ENCODE measurements around the gene HNRNPH1.

Gene HNRNPH1

GRCh38 chr5:179601871-179602625, 21.4 kb downstream of the HNRNPH1 start:
- no peaks in the 10 kb centered on the region for H3K27me3 ChIP-seq (ENCODE audit: insufficient read depth, low read length, poor library complexity, severe bottlenecking)
- no peaks in the 10 kb centered on the region for H3K79me2 ChIP-seq (ENCODE audit: insufficient read depth, low read length)
- H3K9ac ChIP-seq (ENCODE audit: low read depth, low read length, poor library complexity, severe bottlenecking): no peak overlapping the region
- H3K9me3 ChIP-seq (ENCODE audit: insufficient read depth, low read depth, low read length): no peaks in the 10 kb centered on the region
- no peaks in the 10 kb centered on the region for H3F3A ChIP-seq (ENCODE audit: low read depth)
- TF ChIP-seq, protein P1, sequence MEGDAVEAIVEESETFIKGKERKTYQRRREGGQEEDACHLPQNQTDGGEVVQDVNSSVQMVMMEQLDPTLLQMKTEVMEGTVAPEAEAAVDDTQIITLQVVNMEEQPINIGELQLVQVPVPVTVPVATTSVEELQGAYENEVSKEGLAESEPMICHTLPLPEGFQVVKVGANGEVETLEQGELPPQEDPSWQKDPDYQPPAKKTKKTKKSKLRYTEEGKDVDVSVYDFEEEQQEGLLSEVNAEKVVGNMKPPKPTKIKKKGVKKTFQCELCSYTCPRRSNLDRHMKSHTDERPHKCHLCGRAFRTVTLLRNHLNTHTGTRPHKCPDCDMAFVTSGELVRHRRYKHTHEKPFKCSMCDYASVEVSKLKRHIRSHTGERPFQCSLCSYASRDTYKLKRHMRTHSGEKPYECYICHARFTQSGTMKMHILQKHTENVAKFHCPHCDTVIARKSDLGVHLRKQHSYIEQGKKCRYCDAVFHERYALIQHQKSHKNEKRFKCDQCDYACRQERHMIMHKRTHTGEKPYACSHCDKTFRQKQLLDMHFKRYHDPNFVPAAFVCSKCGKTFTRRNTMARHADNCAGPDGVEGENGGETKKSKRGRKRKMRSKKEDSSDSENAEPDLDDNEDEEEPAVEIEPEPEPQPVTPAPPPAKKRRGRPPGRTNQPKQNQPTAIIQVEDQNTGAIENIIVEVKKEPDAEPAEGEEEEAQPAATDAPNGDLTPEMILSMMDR (conservative IDR thresholded peaks at IDR 0.05; ENCODE audit: low read length): no peak
- no peak for TF ChIP-seq EZH2phosphoT487 (IDR thresholded peaks at IDR 0.05; ENCODE audit: borderline replicate concordance)
- no peak overlapping the region for H3K4me2 ChIP-seq (ENCODE audit: low read depth, low read length, poor library complexity, severe bottlenecking)
- H4K20me1 ChIP-seq (ENCODE audit: insufficient read depth, low read length, poor library complexity, severe bottlenecking): no peaks in the 10 kb centered on the region
- H3K9me2 ChIP-seq (replicated peaks; ENCODE audit: low read depth, low read length): no peaks in the 10 kb centered on the region
- H2AFZ ChIP-seq (ENCODE audit: low read length): no peak overlapping the region
- no peak overlapping the region for H3K4me3 ChIP-seq (ENCODE audit: low read length, poor library complexity, severe bottlenecking)
- H3K4me1 ChIP-seq (ENCODE audit: insufficient read depth, low read length, poor library complexity, severe bottlenecking): no peaks in the 10 kb centered on the region
- no peaks in the 10 kb centered on the region; the same call in 1 of the 2 replicates for H3K36me3 ChIP-seq (ENCODE audit: insufficient read depth, low read length)

DNA sequence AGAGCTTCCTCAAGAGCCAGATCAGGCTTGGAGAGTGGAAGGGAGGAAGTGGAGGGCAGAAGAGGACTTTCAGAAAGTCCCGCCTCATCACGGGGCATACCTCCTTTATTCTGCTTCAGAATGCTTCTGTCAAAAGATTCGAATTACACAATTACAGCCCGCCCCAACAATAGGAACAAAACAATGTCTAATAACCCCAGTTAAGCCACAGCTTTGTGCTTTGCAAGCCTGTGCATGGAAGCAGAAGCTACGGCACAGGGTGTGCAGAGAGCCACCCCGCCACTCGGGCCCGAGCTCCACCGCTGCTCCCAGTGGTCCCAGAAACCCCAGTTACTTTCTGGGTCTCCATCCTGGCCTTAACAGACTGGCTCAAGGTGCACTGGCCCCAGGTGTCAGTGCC, 23.5 kb downstream of the HNRNPH1 start:
- Histone ChIP-seq H3K4me2 (ENCODE audit: low read depth, low read length, poor library complexity, severe bottlenecking) (no peak overlapping the region), H4K20me1 (ENCODE audit: insufficient read depth, low read length, poor library complexity, severe bottlenecking) (no peaks in the 10 kb centered on the region), H3F3A (ENCODE audit: low read depth) (no peaks in the 10 kb centered on the region), H3K36me3 (ENCODE audit: insufficient read depth, low read length) (no peaks in the 10 kb centered on the region; the same call in 1 of the 2 replicates), H3K9me2 (replicated peaks; ENCODE audit: low read depth, low read length) (no peaks in the 10 kb centered on the region), H3K79me2 (ENCODE audit: insufficient read depth, low read length) (no peaks in the 10 kb centered on the region), H3K27me3 (ENCODE audit: insufficient read depth, low read length, poor library complexity, severe bottlenecking) (no peaks in the 10 kb centered on the region), H2AFZ (ENCODE audit: low read length) (no peak overlapping the region), H3K9me3 (ENCODE audit: insufficient read depth, low read depth, low read length) (no peaks in the 10 kb centered on the region), H3K9ac (ENCODE audit: low read depth, low read length, poor library complexity, severe bottlenecking) (no peak overlapping the region), H3K4me1 (ENCODE audit: insufficient read depth, low read length, poor library complexity, severe bottlenecking) (no peaks in the 10 kb centered on the region), H3K4me3 (ENCODE audit: low read length, poor library complexity, severe bottlenecking) (no peak overlapping the region)
- TF ChIP-seq, protein P1 (conservative IDR thresholded peaks at IDR 0.05; ENCODE audit: low read length): no peak
- no peak for TF ChIP-seq EZH2phosphoT487 (IDR thresholded peaks at IDR 0.05; ENCODE audit: borderline replicate concordance)

- H3K4me1 ChIP-seq (ENCODE audit: insufficient read depth, low read length, poor library complexity, severe bottlenecking): no peaks in the 10 kb centered on the region
- H3K27me3 ChIP-seq (ENCODE audit: insufficient read depth, low read length, poor library complexity, severe bottlenecking): no peaks in the 10 kb centered on the region
- H3F3A ChIP-seq (ENCODE audit: low read depth): no peaks in the 10 kb centered on the region
- no peaks in the 10 kb centered on the region for H3K79me2 ChIP-seq (ENCODE audit: insufficient read depth, low read length)
- no peak overlapping the region for H3K9ac ChIP-seq (ENCODE audit: low read depth, low read length, poor library complexity, severe bottlenecking)
- no peaks in the 10 kb centered on the region; the same call in 1 of the 2 replicates for H3K36me3 ChIP-seq (ENCODE audit: insufficient read depth, low read length)
- no peaks in the 10 kb centered on the region for H3K9me2 ChIP-seq (replicated peaks; ENCODE audit: low read depth, low read length)
- H3K4me2 ChIP-seq (ENCODE audit: low read depth, low read length, poor library complexity, severe bottlenecking): no peak overlapping the region
- H3K9me3 ChIP-seq (ENCODE audit: insufficient read depth, low read depth, low read length): no peaks in the 10 kb centered on the region
- H4K20me1 ChIP-seq (ENCODE audit: insufficient read depth, low read length, poor library complexity, severe bottlenecking): no peaks in the 10 kb centered on the region
- TF ChIP-seq, protein P1 (conservative IDR thresholded peaks at IDR 0.05; ENCODE audit: low read length): no peak
- TF ChIP-seq EZH2phosphoT487 (IDR thresholded peaks at IDR 0.05; ENCODE audit: borderline replicate concordance): no peak
- H3K4me3 ChIP-seq (ENCODE audit: low read length, poor library complexity, severe bottlenecking): no peak overlapping the region
- no peak overlapping the region for H2AFZ ChIP-seq (ENCODE audit: low read length)
Measured at GRCh38 chr5:179599566-179599965, 23.9 kb downstream of the HNRNPH1 start.

Measured in Loucy (cell line).